AG08395 (cell line): Measurements from ENCODE around the gene SRRM4.
A peak's percentile ranks its signal among the peaks of the same experiment; 100 is the strongest.

Experiments
- DNase-seq: peaks from one replicate; pipeline ENCODE4 v3.0.0; 2012; ENCODE audit warnings: mixed read lengths, low spot score

The SRRM4 gene

GRCh38 chr12:119122047-119122446 is 140.7 kb downstream of the SRRM4 start:
- DNase-seq = no peak

- no peak for DNase-seq
Observed at GRCh38 chr12:119122751-119123150, 141.4 kb downstream of the SRRM4 start.

GRCh38 chr12:119128527-119128926 is 147.2 kb downstream of the SRRM4 start:
- DNase-seq = no peak

DNA sequence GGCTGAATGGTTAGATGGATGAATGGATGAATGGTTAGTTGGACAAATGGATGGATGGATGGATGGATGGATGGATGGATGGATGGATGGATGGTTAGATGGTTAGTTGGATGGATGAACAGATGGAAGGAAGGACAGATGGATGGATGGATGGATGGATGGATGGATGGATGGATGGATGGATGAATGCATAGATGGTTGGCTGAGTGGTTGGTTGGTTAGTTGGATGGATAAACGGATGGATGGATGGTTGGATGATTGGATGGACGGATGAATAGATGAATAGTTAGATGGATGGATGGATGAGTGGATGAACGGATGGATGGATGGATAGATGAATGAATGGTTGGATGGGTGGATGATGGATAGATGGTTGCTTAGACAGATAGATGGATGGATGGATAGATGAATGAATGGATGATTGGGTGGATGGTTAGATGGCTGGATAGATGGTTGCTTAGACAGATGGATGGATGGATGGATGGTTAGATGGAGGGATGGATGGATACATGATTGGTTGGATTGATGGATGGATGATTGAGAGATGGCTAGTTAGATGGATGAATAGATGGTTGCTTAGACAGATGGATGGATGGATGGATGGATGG is 148.6 kb downstream of the SRRM4 start:
- DNase-seq = no peak

GRCh38 chr12:119130523-119130922 is 149.2 kb downstream of the SRRM4 start:
- no peak for DNase-seq

DNA sequence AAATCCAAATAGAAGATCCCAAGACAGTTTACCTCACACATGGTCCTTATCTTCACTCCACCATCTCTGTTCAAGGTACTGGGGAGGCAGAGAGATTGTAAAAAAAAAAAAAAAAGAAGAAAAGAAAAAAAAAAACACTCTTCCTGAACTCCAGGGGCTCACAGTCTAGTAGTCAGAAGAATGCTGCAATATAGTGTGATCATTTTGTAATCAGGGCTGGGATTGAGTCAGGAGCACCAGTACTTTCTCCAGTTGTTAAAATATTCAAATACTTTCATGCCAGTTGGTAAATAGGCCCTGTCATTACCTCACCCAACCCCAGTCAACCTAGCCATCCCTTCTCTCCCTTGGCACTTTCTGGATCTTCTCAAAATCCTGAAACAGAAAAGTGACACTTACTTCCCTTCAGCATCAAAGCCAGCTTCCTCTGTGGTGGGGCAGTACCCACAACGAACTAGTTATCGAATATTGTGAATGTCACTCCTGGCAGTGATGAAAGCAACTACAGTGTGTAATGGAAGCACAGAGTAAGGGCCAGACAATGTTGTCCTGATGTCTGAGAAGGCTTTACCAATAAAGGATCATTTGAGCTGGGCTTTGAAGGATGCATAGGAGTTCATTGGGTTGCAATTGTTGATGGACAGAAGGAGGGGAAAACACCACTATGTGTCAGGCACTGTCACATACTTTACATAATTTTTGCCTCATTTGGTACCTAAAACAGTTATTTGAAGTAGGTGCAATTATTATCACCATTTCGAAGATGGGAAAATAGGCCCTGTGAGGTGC is 153.1 kb downstream of the SRRM4 start:
- no peak for DNase-seq

GRCh38 chr12:119136811-119137410 is 155.6 kb downstream of the SRRM4 start:
- DNase-seq = no peak

DNA sequence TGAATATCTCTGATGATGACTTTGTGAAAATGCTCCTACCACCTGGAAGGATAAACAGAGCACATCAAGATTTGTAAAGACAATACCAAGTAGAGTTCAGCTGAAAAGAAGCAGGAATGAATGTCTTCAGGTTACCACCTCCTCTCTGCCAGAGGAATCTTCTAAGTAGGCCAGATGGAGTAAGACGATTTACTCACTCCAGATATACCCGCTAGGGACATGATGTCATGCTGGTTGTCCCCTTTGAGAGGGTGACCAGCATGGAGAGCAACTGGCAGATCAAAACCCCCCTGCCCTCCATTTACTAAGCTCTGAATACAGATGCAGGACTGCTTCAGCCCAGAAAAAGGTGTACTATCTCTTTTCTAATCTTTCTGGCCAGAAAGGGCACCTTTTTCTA is 158.1 kb downstream of the SRRM4 start:
- DNase-seq = no peak

GRCh38 chr12:119145367-119145766 is 164.0 kb downstream of the SRRM4 start:
- DNase-seq = no peak

DNA sequence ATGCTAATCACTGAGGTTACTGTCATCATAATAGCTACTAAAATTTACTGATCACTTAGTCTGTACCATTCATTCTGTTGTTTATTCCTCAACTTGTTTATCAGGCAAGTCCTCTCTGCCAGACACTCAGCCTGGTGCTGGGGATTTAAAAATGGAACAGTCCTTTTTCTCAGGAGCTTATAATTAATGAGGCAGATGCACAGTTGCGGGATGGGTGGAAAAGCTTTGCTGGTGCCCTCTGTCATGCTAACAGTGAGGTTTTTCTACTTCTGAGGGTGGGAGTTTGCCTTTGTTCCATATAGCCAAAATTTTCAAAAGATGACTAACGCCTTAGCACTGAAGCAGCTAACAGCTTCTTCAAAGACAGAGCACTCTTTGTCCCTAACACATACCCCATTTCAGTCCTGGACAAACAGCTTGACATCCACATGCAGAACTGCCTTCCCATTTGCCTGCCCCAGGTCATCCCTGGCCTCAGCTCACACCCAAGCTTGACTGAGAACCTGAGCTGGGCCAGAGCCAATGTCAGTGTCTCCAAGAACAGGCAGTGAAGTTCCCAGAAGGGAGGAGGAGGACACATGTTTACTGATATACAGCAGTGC is 166.6 kb downstream of the SRRM4 start:
- DNase-seq = no peak

DNA sequence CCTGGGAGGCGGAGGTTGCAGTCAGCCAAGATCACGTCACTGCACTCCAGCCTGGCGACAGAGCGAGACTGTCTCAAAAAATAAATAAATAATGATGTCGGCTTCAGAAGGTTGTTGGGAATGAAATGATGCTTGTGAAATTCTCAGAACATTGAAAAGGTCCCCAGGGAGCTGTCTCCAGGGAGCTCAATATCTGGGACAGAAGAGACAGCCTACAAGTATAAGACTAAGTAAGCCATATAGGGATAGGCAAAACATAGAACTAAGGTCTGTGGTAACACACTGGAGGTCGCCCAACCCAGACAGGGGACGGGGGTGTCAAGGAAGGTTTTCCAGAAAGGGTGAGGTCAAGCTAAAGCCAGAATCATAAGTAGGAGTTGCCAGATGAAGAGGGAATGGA is 167.9 kb downstream of the SRRM4 start:
- no peak for DNase-seq

GRCh38 chr12:119151445-119152026 is 170.2 kb downstream of the SRRM4 start:
- DNase-seq = no peak

- DNase-seq = peak; percentile 7
Observed at GRCh38 chr12:119153477-119154434, 172.4 kb downstream of the SRRM4 start.

DNA sequence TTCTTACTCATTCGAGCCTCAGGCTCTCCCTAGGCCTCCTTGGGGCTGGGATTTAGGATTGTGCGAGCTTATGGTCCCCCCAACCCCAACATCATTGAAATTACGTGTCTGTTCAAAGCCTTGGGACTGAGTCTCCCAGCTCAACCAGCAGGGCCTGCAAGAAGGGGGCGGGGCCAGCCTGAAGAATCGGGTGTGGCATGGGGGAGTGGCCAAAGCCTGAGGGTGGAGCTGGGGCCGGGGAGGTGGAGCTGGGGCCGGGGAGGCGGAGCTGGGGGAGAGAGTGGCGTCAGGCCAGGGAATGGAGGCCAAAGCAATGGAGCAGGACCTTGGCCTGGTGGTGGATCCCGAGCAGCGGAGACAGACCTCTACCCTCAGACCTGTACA is 173.1 kb downstream of the SRRM4 start:
- DNase-seq = no peak

GRCh38 chr12:119156401-119157044 is 175.2 kb downstream of the SRRM4 start:
- no peak for DNase-seq

- DNase-seq = no peak
Observed at GRCh38 chr12:119157528-119157927, 176.2 kb downstream of the SRRM4 start.

- no peak for DNase-seq
Observed at GRCh38 chr12:119157978-119158377, 176.6 kb downstream of the SRRM4 start.

DNA sequence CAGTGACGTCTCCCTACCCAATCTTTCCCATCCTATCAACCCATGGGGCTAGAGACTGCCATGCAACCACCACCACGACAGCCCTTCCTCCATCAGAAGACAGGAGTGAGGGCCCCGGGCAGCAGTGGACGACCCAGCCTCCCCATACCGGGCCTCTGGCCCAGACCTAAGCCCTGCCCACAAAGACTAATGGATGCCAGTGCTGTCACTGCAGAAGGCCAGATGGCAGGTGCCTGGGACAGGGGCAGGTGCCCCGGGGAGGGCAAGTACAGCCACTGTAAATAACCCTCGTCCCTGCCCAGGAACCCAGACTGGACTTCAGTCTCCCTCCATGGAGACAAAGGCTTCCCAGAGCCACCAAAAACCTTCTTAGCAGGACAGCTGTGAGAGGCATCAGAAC is 177.1 kb downstream of the SRRM4 start:
- DNase-seq = no peak

DNA sequence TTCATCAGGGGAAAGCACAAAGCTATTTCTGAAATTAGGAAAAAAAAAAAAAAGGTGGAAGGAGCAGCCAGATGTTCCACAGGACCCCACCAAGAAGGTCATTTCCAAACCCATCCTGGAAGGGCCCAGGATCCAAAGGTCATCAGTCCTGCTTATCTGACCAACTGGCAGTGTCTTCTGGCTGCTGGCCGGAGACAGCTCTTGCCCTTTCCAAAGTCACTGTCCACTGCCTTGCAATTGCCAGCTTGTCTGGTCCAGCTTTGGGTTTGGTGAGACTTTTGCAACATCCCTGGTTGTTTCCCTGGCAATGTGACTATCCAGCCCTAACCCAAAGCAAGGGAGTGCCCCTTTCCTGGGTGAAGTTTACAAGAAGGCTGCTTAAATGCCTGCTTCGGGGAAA is 178.5 kb downstream of the SRRM4 start:
- DNase-seq = no peak

- no peak for DNase-seq
Observed at GRCh38 chr12:119167902-119168301, 186.6 kb downstream of the SRRM4 start.

DNA sequence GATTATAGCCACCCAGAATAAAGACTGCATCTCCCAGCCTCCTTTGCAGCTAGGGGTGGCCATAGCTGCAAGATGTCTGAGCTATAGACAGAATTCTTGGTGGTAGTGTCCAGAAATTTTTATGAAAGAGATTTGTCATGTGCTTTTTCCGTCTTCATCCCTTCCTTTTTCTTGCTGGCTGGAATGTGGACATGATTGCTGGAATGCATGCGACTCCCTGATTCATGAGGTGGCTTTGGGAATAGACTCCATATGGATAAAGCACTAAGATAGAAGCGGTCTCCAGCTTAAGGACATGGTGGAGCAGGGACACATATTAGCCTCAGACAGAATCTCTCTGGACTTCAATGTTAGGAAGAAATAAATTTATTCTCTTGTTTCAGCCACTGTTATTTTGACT is 187.4 kb downstream of the SRRM4 start:
- no peak for DNase-seq
